Ascending aorta (tissue), 2 donors: ENCODE results near the gene C16orf74. TPM values are rescaled to one million over a fixed set of nuclear protein-coding genes. Genes with fewer than 3 reads are reported as not detected.

Experiments
- DNase-seq, 2 donors: peaks; one replicate each; pipeline ENCODE4 v3.0.0-alpha.2; 2019; ENCODE audit warnings: low spot score in 2 of 2
- H3K27ac ChIP-seq, 2 donors: fragments of 200-600 bp; sonication (generic); one replicate each; pipeline ENCODE4 v1.5.1; 2016 to 2017; ENCODE audit warnings: mild to moderate bottlenecking in 1 of 2
- H3K27me3 ChIP-seq: fragments of 200-600 bp; sonication (generic); one replicate; pipeline ENCODE4 v1.5.1; 2017
- H3K36me3 ChIP-seq, 2 donors: fragments of 200-600 bp; sonication (generic); one replicate each; pipeline ENCODE4 v1.5.1; 2016
- H3K4me1 ChIP-seq, 2 donors: fragments of 200-600 bp; sonication (generic); one replicate each; pipeline ENCODE4 v1.5.1; 2016 to 2017; ENCODE audit warnings: mild to moderate bottlenecking in 1 of 2
- H3K4me3 ChIP-seq, 2 donors: fragments of 200-600 bp; sonication (generic); one replicate each; pipeline ENCODE4 v1.5.1; 2016 to 2017; ENCODE audit warnings: mild to moderate bottlenecking in 1 of 2
- H3K9me3 ChIP-seq, 2 donors: fragments of 200-600 bp; sonication (generic); one replicate each; pipeline ENCODE4 v1.5.1; 2016
- intact Hi-C: fragments of 100-400 bp; cut with DNase I; formaldehyde crosslinking; loops from one replicate; pipeline ENCODE4 v1.15.1; 2023
- total RNA-seq: library from RNA; depleted of rRNA; stranded (reverse); fragments of >200 nt; gene quantifications from one replicate; pipeline ENCODE4 v1.1.0, GENCODE V29; 2016
- TF ChIP-seq, protein P1 (sequence below), 3 experiments: fragments of 200-600 bp in 2 of 3; fragments of 450-650 bp in 1 of 3; sonication (generic) in 2 of 3; IDR thresholded peaks; one replicate each; pipeline ENCODE4 v1.5.1; 2016 to 2019; ENCODE audit warnings: antibody characterized with exemption in 3 of 3, mild to moderate bottlenecking in 1 of 3, moderate library complexity in 1 of 3

Gene C16orf74
- total RNA-seq, 1 donor from 2014 or later, result not detected

GRCh38 chr16:85698459-85698891 lies 52.4 kb downstream of the C16orf74 start:
- TF ChIP-seq, protein P1, sequence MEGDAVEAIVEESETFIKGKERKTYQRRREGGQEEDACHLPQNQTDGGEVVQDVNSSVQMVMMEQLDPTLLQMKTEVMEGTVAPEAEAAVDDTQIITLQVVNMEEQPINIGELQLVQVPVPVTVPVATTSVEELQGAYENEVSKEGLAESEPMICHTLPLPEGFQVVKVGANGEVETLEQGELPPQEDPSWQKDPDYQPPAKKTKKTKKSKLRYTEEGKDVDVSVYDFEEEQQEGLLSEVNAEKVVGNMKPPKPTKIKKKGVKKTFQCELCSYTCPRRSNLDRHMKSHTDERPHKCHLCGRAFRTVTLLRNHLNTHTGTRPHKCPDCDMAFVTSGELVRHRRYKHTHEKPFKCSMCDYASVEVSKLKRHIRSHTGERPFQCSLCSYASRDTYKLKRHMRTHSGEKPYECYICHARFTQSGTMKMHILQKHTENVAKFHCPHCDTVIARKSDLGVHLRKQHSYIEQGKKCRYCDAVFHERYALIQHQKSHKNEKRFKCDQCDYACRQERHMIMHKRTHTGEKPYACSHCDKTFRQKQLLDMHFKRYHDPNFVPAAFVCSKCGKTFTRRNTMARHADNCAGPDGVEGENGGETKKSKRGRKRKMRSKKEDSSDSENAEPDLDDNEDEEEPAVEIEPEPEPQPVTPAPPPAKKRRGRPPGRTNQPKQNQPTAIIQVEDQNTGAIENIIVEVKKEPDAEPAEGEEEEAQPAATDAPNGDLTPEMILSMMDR (IDR thresholded peaks at IDR 0.05), result no peak
- H3K27ac ChIP-seq, result no peak overlapping the region
- H3K4me1 ChIP-seq, result no peaks in the 10 kb centered on the region
- H3K9me3 ChIP-seq, result peaks cover 0 to 5% of the 10 kb centered on the region in 2 donors
- no peaks in the 10 kb centered on the region for H3K36me3 ChIP-seq
- no peak overlapping the region for H3K4me3 ChIP-seq
- H3K27me3 ChIP-seq, result peaks cover 3% of the 10 kb centered on the region
- intact Hi-C loops, result no loop called here
- DNase-seq, result no peak

GRCh38 chr16:85697431-85697830 lies 53.5 kb downstream of the C16orf74 start:
- no peak overlapping the region for H3K27ac ChIP-seq
- TF ChIP-seq, protein P1 (IDR thresholded peaks at IDR 0.05), result no peak
- no peak for DNase-seq
- H3K4me3 ChIP-seq, result no peak overlapping the region
- no peaks in the 10 kb centered on the region for H3K36me3 ChIP-seq
- peaks cover 3% of the 10 kb centered on the region for H3K27me3 ChIP-seq
- no peaks in the 10 kb centered on the region for H3K4me1 ChIP-seq
- H3K9me3 ChIP-seq, result peaks cover 0 to 5% of the 10 kb centered on the region in 2 donors
- intact Hi-C loops, result loop anchor here (2.0 kb wide), 1 partner anchor 17 kb away; no protein-coding TSS in a partner anchor

- peaks cover 0 to 4% of the 10 kb centered on the region in 2 donors for H3K9me3 ChIP-seq
- H3K27me3 ChIP-seq, result peaks cover 3% of the 10 kb centered on the region
- H3K4me3 ChIP-seq, result no peak overlapping the region
- no peaks in the 10 kb centered on the region for H3K4me1 ChIP-seq
- DNase-seq, result no peak
- intact Hi-C loops, result loop anchor here (2.0 kb wide), 1 partner anchor 16 kb away; no protein-coding TSS in a partner anchor
- TF ChIP-seq, protein P1 (IDR thresholded peaks at IDR 0.05), result no peak
- H3K27ac ChIP-seq, result no peak overlapping the region
- H3K36me3 ChIP-seq, result no peaks in the 10 kb centered on the region
Observed at GRCh38 chr16:85696781-85697180, 54.1 kb downstream of the C16orf74 start.

DNA sequence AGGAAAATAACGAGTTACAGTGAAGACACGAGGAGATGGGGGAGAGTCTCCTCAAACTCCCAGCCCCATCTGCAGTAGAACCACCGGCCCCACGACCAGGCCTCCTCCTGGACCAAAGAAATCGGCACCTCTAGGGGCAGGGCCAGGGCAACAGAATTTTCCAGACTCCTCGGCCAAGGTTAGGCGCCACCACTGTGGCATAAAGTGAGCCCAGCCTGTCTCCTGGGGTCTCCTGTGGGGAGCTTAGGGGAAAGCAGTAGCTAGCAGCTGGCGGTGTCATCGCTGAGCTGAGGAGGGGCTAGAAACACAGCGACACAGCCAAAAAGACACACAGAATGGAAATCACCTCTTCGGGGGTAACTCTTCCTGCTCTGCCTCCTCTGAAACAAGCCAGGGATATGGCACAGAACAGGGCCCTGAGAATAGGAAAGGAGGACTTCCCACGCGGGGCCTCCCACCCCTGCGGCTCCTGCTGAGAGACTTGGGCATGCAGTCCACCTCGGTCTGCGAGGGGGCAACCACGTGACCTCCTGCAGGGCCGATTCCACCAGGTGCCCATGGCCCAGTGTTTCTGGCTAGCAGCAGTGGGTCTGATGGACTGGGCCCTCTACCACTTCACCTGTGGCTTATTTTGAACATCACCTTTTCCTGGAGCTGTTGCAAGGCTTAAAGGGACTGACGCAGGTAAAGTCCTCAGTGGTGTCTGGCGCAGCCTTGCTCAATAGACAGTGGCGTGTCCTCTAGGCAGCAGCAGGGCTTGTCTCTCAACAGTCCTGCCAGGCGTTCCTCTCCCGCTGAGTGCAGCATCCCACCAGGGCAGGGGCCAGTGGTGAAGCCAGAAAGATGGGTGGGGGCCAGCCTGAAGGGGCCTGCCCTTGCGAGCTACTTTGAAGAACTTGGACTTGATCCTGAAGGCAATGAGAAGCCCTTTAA lies 55.4 kb downstream of the C16orf74 start:
- H3K27ac ChIP-seq, result no peak overlapping the region
- no peak overlapping the region for H3K4me3 ChIP-seq

GRCh38 chr16:85690469-85691064 lies 60.3 kb downstream of the C16orf74 start:
- no peaks in the 10 kb centered on the region for H3K36me3 ChIP-seq
- H3K4me1 ChIP-seq, result peaks cover 0 to 6% of the 10 kb centered on the region in 2 donors
- H3K9me3 ChIP-seq, result no peaks in the 10 kb centered on the region
- H3K27ac ChIP-seq, result no peak overlapping the region
- intact Hi-C loops, result no loop called here
- H3K27me3 ChIP-seq, result peaks cover 3% of the 10 kb centered on the region
- TF ChIP-seq, protein P1 (IDR thresholded peaks at IDR 0.05), result no peak
- no peak overlapping the region for H3K4me3 ChIP-seq
- DNase-seq, result no peak

More for the DNA sequence above, 55.4 kb downstream of the C16orf74 start:
- TF ChIP-seq, protein P1 (IDR thresholded peaks at IDR 0.05), result no peak
- peaks cover 3% of the 10 kb centered on the region for H3K27me3 ChIP-seq
- no peaks in the 10 kb centered on the region for H3K4me1 ChIP-seq
- no peaks in the 10 kb centered on the region for H3K9me3 ChIP-seq
- H3K36me3 ChIP-seq, result no peaks in the 10 kb centered on the region
- intact Hi-C loops, result loop anchor here (2.0 kb wide), 1 partner anchor 15 kb away; no protein-coding TSS in a partner anchor
- DNase-seq, result no peak
